Fibroblast of gingiva (primary cell): ENCODE data around the gene HOXB6.

ENCODE experiments used
- DNase-seq: peaks from one replicate; pipeline ENCODE4 v3.0.0-alpha.2; 2011; ENCODE audit warnings: low read depth

HOXB6 gene

GRCh38 chr17:48552466-48553189 lies 52.2 kb downstream of the HOXB6 start:
- DNase-seq = no peak

- DNase-seq = no peak
Measured at GRCh38 chr17:48551596-48552465, 53.0 kb downstream of the HOXB6 start.

GRCh38 chr17:48551214-48551555 lies 53.6 kb downstream of the HOXB6 start:
- no peak for DNase-seq

GRCh38 chr17:48550502-48551213 lies 54.1 kb downstream of the HOXB6 start:
- no peak for DNase-seq

- no peak for DNase-seq
Measured at GRCh38 chr17:48549914-48550501, 54.8 kb downstream of the HOXB6 start.

GRCh38 chr17:48549281-48549630 lies 55.5 kb downstream of the HOXB6 start:
- no peak for DNase-seq

- no peak for DNase-seq
Measured at GRCh38 chr17:48548523-48549280, 56.1 kb downstream of the HOXB6 start.

- DNase-seq = no peak
Measured at GRCh38 chr17:48547808-48548522, 56.8 kb downstream of the HOXB6 start.

- no peak for DNase-seq
Measured at GRCh38 chr17:48546924-48547807, 57.6 kb downstream of the HOXB6 start.

- no peak for DNase-seq
Measured at GRCh38 chr17:48546137-48546923, 58.5 kb downstream of the HOXB6 start.
